WI38 (cell line): ENCODE data around the gene SYCP3.

Experiments used
- H3K4me3 ChIP-seq: 2 replicates; pipeline ENCODE4 v1.5.1; 2011; ENCODE audit warnings: low read depth, mild to moderate bottlenecking, control low read depth, low read length
- CTCF ChIP-seq: IDR thresholded peaks from 2 replicates; pipeline ENCODE4 v1.5.1; 2012; ENCODE audit warnings: low read depth, mild to moderate bottlenecking, control low read depth, low read length

The SYCP3 gene

GRCh38 chr12:101738920-101739665 lies at the start of gene SYCP3:
Gene SYCP3 (minus strand): TSS chr12:101739462. CDS start chr12:101737935, 1,527 bp downstream.
- no peak for TF ChIP-seq CTCF
- no peak within 1 kb of the TSS for H3K4me3 ChIP-seq

- no peak for TF ChIP-seq CTCF
- no peak overlapping the region for H3K4me3 ChIP-seq
Observed at GRCh38 chr12:101785671-101786070, 46.4 kb upstream of the SYCP3 start.

GRCh38 chr12:101784376-101784775 lies 45.1 kb upstream of the SYCP3 start:
- no peak overlapping the region for H3K4me3 ChIP-seq
- no peak for TF ChIP-seq CTCF

- no peak overlapping the region for H3K4me3 ChIP-seq
- TF ChIP-seq CTCF = no peak
Observed at GRCh38 chr12:101783838-101784237, 44.6 kb upstream of the SYCP3 start.

GRCh38 chr12:101783150-101783549 lies 43.9 kb upstream of the SYCP3 start:
- no peak overlapping the region for H3K4me3 ChIP-seq
- no peak for TF ChIP-seq CTCF

- no peak overlapping the region for H3K4me3 ChIP-seq
- TF ChIP-seq CTCF = no peak
Observed at GRCh38 chr12:101782273-101782731, 43.0 kb upstream of the SYCP3 start.

GRCh38 chr12:101781834-101782233 lies 42.6 kb upstream of the SYCP3 start:
- TF ChIP-seq CTCF = no peak
- no peak overlapping the region for H3K4me3 ChIP-seq
